Measurements from ENCODE around the gene RGS17.
"Not testable (repeated sequence)": the region's sequence is repeated elsewhere in the genome, so short reads cannot be mapped to it uniquely, and the experiment has no call there.

RGS17 gene

GRCh38 chr6:153135681-153136080 is 4.6 kb upstream of the RGS17 start:
- Histone ChIP-seq H3K4ac (ENCODE audit: low read length) (no peak overlapping the region), H3K23ac (ENCODE audit: low read depth, low read length, poor library complexity) (no peak overlapping the region), H3K14ac (ENCODE audit: low read length) (no peak overlapping the region), H2BK12ac (ENCODE audit: low read length) (no peak overlapping the region), H4K91ac (ENCODE audit: low read depth, low read length, poor library complexity) (no peak overlapping the region), H2BK120ac (ENCODE audit: low read depth, low read length) (no peak overlapping the region), H3K9ac (ENCODE audit: low read depth, low read length, poor library complexity) (no peak overlapping the region), H3K27ac (replicated peaks; ENCODE audit: low read length) (no peak overlapping the region), H3K4me1 (ENCODE audit: control insufficient read depth in 2 of 2, insufficient read depth in 1 of 2, low read depth in 1 of 2, low read length in 2 of 2) (peaks cover 2 to 8% of the 10 kb centered on the region in 2 donors), H3K4me2 (ENCODE audit: insufficient read depth, low read length, poor library complexity, severe bottlenecking) (no peak overlapping the region), H2AK5ac (ENCODE audit: low read depth, low read length) (no peak overlapping the region), H3K27me3 (ENCODE audit: control insufficient read depth in 3 of 3, insufficient read depth in 3 of 3, low read depth in 1 of 3, low read length in 3 of 3) (peaks cover 0 to 15% (median 0%) of the 10 kb centered on the region in 3 experiments), H3K18ac (ENCODE audit: low read length) (no peak overlapping the region), H3K36me3 (replicated peaks in 1 of 2; ENCODE audit: control insufficient read depth in 2 of 2, insufficient read depth in 2 of 2, low read length in 2 of 2) (no peaks in the 10 kb centered on the region), H2BK5ac (ENCODE audit: low read length) (no peak overlapping the region), H3K79me1 (ENCODE audit: low read depth, low read length) (no peaks in the 10 kb centered on the region), H4K8ac (ENCODE audit: low read depth, low read length) (no peak overlapping the region), H3K9me3 (replicated peaks in 1 of 2; ENCODE audit: control insufficient read depth in 2 of 2, insufficient read depth in 1 of 2, low read depth in 1 of 2, low read length in 2 of 2) (no peaks in the 10 kb centered on the region), H2AFZ (ENCODE audit: low read length) (no peak overlapping the region), H3K4me3 (ENCODE audit: low read length in 2 of 2) (no peak overlapping the region), H2BK15ac (ENCODE audit: low read length) (no peak overlapping the region)
- DNase-seq (ENCODE audit: low spot score) = no peak
- WGBS, 2 donors (ENCODE audit: extremely low coverage in 2 of 2, insufficient read length in 2 of 2, insufficient replicate concordance in 1 of 2) = no CpG with 5 or more reads among the region's 2 CpGs

- H3K4me3 ChIP-seq (ENCODE audit: low read length in 2 of 2); DNase-seq (ENCODE audit: low spot score); H2BK12ac ChIP-seq (ENCODE audit: low read length); H3K4me1 ChIP-seq (ENCODE audit: control insufficient read depth in 2 of 2, insufficient read depth in 1 of 2, low read depth in 1 of 2, low read length in 2 of 2); H4K8ac ChIP-seq (ENCODE audit: low read depth, low read length); H3K4ac ChIP-seq (ENCODE audit: low read length); H2BK120ac ChIP-seq (ENCODE audit: low read depth, low read length); H3K4me2 ChIP-seq (ENCODE audit: insufficient read depth, low read length, poor library complexity, severe bottlenecking); H2BK5ac ChIP-seq (ENCODE audit: low read length); H3K79me1 ChIP-seq (ENCODE audit: low read depth, low read length); H3K27ac ChIP-seq (replicated peaks; ENCODE audit: low read length); H3K23ac ChIP-seq (ENCODE audit: low read depth, low read length, poor library complexity); H2AK5ac ChIP-seq (ENCODE audit: low read depth, low read length); H2AFZ ChIP-seq (ENCODE audit: low read length); H3K36me3 ChIP-seq (replicated peaks in 1 of 2; ENCODE audit: control insufficient read depth in 2 of 2, insufficient read depth in 2 of 2, low read length in 2 of 2); H3K9me3 ChIP-seq (replicated peaks in 1 of 2; ENCODE audit: control insufficient read depth in 2 of 2, insufficient read depth in 1 of 2, low read depth in 1 of 2, low read length in 2 of 2); H2BK15ac ChIP-seq (ENCODE audit: low read length); H3K9ac ChIP-seq (ENCODE audit: low read depth, low read length, poor library complexity); H4K91ac ChIP-seq (ENCODE audit: low read depth, low read length, poor library complexity); H3K18ac ChIP-seq (ENCODE audit: low read length); H3K14ac ChIP-seq (ENCODE audit: low read length): not testable (repeated sequence)
- WGBS, 2 donors (ENCODE audit: extremely low coverage in 2 of 2, insufficient read length in 2 of 2, insufficient replicate concordance in 1 of 2) = no CpG with 5 or more reads among the region's 30 CpGs
- H3K27me3 ChIP-seq (ENCODE audit: control insufficient read depth in 3 of 3, insufficient read depth in 3 of 3, low read depth in 1 of 3, low read length in 3 of 3) = peaks cover 0 to 15% (median 2%) of the 10 kb centered on the region in 3 experiments
Observed at GRCh38 chr6:153133667-153134066, 2.6 kb upstream of the RGS17 start.

GRCh38 chr6:153130515-153131036 is 506 bp downstream of the RGS17 start:
- Histone ChIP-seq H2BK120ac (ENCODE audit: low read depth, low read length) (no peak overlapping the region), H2AFZ (ENCODE audit: low read length) (peak overlapping the region; percentile 98), H3K36me3 (replicated peaks in 1 of 2; ENCODE audit: control insufficient read depth in 2 of 2, insufficient read depth in 2 of 2, low read length in 2 of 2) (no peaks in the 10 kb centered on the region), H2AK5ac (ENCODE audit: low read depth, low read length) (no peak overlapping the region), H3K14ac (ENCODE audit: low read length) (peak overlapping the region; percentile 95), H3K4me1 (ENCODE audit: control insufficient read depth in 2 of 2, insufficient read depth in 1 of 2, low read depth in 1 of 2, low read length in 2 of 2) (peaks cover 4 to 5% of the 10 kb centered on the region in 2 donors), H3K18ac (ENCODE audit: low read length) (peak overlapping the region; percentile 87), H3K27me3 (ENCODE audit: control insufficient read depth in 3 of 3, insufficient read depth in 3 of 3, low read depth in 1 of 3, low read length in 3 of 3) (peaks cover 0 to 15% (median 2%) of the 10 kb centered on the region in 3 experiments), H3K4ac (ENCODE audit: low read length) (no peak overlapping the region), H3K9me3 (replicated peaks in 1 of 2; ENCODE audit: control insufficient read depth in 2 of 2, insufficient read depth in 1 of 2, low read depth in 1 of 2, low read length in 2 of 2) (no peaks in the 10 kb centered on the region), H3K27ac (replicated peaks; ENCODE audit: low read length) (peak overlapping the region; percentile 59), H2BK15ac (ENCODE audit: low read length) (peak overlapping the region; percentile 84), H3K79me1 (ENCODE audit: low read depth, low read length) (no peaks in the 10 kb centered on the region), H3K4me3 (ENCODE audit: low read length in 2 of 2) (peak overlapping the region; percentile 64 to 97), H2BK5ac (ENCODE audit: low read length) (peak overlapping the region; percentile 73), H3K23ac (ENCODE audit: low read depth, low read length, poor library complexity) (no peak overlapping the region), H4K8ac (ENCODE audit: low read depth, low read length) (no peak overlapping the region), H2BK12ac (ENCODE audit: low read length) (no peak overlapping the region), H3K4me2 (ENCODE audit: insufficient read depth, low read length, poor library complexity, severe bottlenecking) (peak overlapping the region; percentile 94), H4K91ac (ENCODE audit: low read depth, low read length, poor library complexity) (no peak overlapping the region), H3K9ac (ENCODE audit: low read depth, low read length, poor library complexity) (peak overlapping the region; percentile 57)
- peak; percentile 8 for DNase-seq (ENCODE audit: low spot score)
- WGBS, 2 donors (ENCODE audit: extremely low coverage in 2 of 2, insufficient read length in 2 of 2, insufficient replicate concordance in 1 of 2) = no CpG with 5 or more reads among the region's 54 CpGs

- Histone ChIP-seq H2BK5ac (ENCODE audit: low read length) (no peak overlapping the region), H2BK12ac (ENCODE audit: low read length) (no peak overlapping the region), H3K79me1 (ENCODE audit: low read depth, low read length) (no peaks in the 10 kb centered on the region), H4K8ac (ENCODE audit: low read depth, low read length) (no peak overlapping the region), H3K14ac (ENCODE audit: low read length) (no peak overlapping the region), H3K23ac (ENCODE audit: low read depth, low read length, poor library complexity) (peak overlapping the region; percentile 68), H2AK5ac (ENCODE audit: low read depth, low read length) (peak overlapping the region; percentile 9), H3K18ac (ENCODE audit: low read length) (peak overlapping the region; percentile 44), H2BK120ac (ENCODE audit: low read depth, low read length) (no peak overlapping the region), H2BK15ac (ENCODE audit: low read length) (peak overlapping the region; percentile 56), H3K4me1 (ENCODE audit: control insufficient read depth in 2 of 2, insufficient read depth in 1 of 2, low read depth in 1 of 2, low read length in 2 of 2) (peaks cover 4 to 5% of the 10 kb centered on the region in 2 donors), H3K4me2 (ENCODE audit: insufficient read depth, low read length, poor library complexity, severe bottlenecking) (peak overlapping the region; percentile 94), H2AFZ (ENCODE audit: low read length) (peak overlapping the region; percentile 98), H3K36me3 (replicated peaks in 1 of 2; ENCODE audit: control insufficient read depth in 2 of 2, insufficient read depth in 2 of 2, low read length in 2 of 2) (no peaks in the 10 kb centered on the region), H3K27ac (replicated peaks; ENCODE audit: low read length) (no peak overlapping the region), H4K91ac (ENCODE audit: low read depth, low read length, poor library complexity) (no peak overlapping the region), H3K27me3 (ENCODE audit: control insufficient read depth in 3 of 3, insufficient read depth in 3 of 3, low read depth in 1 of 3, low read length in 3 of 3) (peaks cover 0 to 15% (median 2%) of the 10 kb centered on the region in 3 experiments), H3K9me3 (replicated peaks in 1 of 2; ENCODE audit: control insufficient read depth in 2 of 2, insufficient read depth in 1 of 2, low read depth in 1 of 2, low read length in 2 of 2) (no peaks in the 10 kb centered on the region), H3K4ac (ENCODE audit: low read length) (no peak overlapping the region), H3K4me3 (ENCODE audit: low read length in 2 of 2) (peak overlapping the region; percentile 64 to 97), H3K9ac (ENCODE audit: low read depth, low read length, poor library complexity) (peak overlapping the region; percentile 83)
- WGBS, 2 donors (ENCODE audit: extremely low coverage in 2 of 2, insufficient read length in 2 of 2, insufficient replicate concordance in 1 of 2) = no CpG with 5 or more reads among the region's 53 CpGs
- peak; percentile 14 for DNase-seq (ENCODE audit: low spot score)
Observed at GRCh38 chr6:153129873-153130514, 1.1 kb downstream of the RGS17 start.

All from neuronal stem cell (in vitro differentiated cells).